ENCODE data around the gene SEC14L1.
A peak's percentile ranks its signal among the peaks of the same experiment; 100 is the strongest.
"Not testable (repeated sequence)": the region's sequence is repeated elsewhere in the genome, so short reads cannot be mapped to it uniquely, and the experiment has no call there.

Gene SEC14L1

DNA sequence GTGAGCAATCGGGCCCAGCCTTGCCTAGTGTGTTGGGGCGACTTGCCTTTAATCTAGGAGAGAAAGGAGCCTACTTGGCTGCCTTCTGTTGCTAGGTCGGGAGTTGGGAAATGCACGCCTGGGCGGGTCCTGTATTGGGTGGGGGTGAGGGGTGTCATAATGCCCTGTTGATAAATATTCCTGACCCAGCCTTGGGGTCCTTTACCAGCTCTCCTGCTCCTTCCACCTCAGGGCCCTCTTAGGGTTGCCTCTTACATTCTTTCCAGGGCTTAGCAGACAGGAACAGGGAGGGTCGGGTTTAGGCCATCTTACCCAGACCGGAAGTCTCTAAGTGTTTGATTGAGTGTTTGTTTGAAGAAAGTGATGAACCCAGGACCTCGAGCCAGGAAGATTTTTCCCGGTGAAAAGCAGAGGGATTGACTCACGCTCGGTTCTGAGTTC lies 112.9 kb downstream of the SEC14L1 start:
- Histone ChIP-seq H3K4ac (ENCODE audit: low read depth in 1 of 2, low read length in 2 of 2) (no peak overlapping the region), H2AFZ (ENCODE audit: low read depth, low read length) (no peak overlapping the region), H2BK5ac (ENCODE audit: low read depth, low read length, poor library complexity, severe bottlenecking) (no peak overlapping the region), H3K4me3 (ENCODE audit: insufficient read depth in 1 of 2, low read depth in 1 of 2, low read length in 2 of 2) (no peak overlapping the region), H4K8ac (ENCODE audit: low read length) (peak overlapping the region; percentile 87), H3K79me1 (replicated peaks; ENCODE audit: low read length, poor library complexity, severe bottlenecking) (no peaks in the 10 kb centered on the region), H3K14ac (ENCODE audit: low read length in 2 of 2) (no peak overlapping the region), H3K4me2 (ENCODE audit: low read length, poor library complexity, severe bottlenecking) (no peak overlapping the region), H2BK120ac (ENCODE audit: low read depth, low read length) (peak overlapping the region; percentile 22), H3K9ac (ENCODE audit: low read length) (no peak overlapping the region), H3K36me3 (ENCODE audit: control insufficient read depth in 1 of 2, insufficient read depth in 2 of 2, low read depth in 1 of 2, low read length in 2 of 2) (no peaks in the 10 kb centered on the region), H3K18ac (ENCODE audit: low read depth in 1 of 2, low read length in 2 of 2) (peak overlapping the region; percentile 5 to 70), H3K27me3 (ENCODE audit: control insufficient read depth in 1 of 2, insufficient read depth in 1 of 2, low read length in 2 of 2) (peaks cover 0 to 16% of the 10 kb centered on the region in 2 experiments), H3K4me1 (ENCODE audit: control insufficient read depth, insufficient read depth, low read depth, low read length) (peaks cover 37% of the 10 kb centered on the region), H4K91ac (ENCODE audit: low read length) (no peak overlapping the region), H2AK5ac (ENCODE audit: low read length, severe bottlenecking) (peak overlapping the region; percentile 98), H2BK12ac (ENCODE audit: low read length in 2 of 2) (no peak overlapping the region), H3K9me3 (ENCODE audit: control insufficient read depth, low read length) (no peaks in the 10 kb centered on the region), H3K27ac (ENCODE audit: low read length, poor library complexity, severe bottlenecking) (no peak overlapping the region), H2BK15ac (ENCODE audit: low read depth, poor library complexity, severe bottlenecking) (peak overlapping the region; percentile 4), H3K23ac (ENCODE audit: low read length in 2 of 2) (no peak overlapping the region)
- peak; percentile 94 for DNase-seq
- 7% methylated on average over 8 of the region's 11 CpGs for WGBS

DNA sequence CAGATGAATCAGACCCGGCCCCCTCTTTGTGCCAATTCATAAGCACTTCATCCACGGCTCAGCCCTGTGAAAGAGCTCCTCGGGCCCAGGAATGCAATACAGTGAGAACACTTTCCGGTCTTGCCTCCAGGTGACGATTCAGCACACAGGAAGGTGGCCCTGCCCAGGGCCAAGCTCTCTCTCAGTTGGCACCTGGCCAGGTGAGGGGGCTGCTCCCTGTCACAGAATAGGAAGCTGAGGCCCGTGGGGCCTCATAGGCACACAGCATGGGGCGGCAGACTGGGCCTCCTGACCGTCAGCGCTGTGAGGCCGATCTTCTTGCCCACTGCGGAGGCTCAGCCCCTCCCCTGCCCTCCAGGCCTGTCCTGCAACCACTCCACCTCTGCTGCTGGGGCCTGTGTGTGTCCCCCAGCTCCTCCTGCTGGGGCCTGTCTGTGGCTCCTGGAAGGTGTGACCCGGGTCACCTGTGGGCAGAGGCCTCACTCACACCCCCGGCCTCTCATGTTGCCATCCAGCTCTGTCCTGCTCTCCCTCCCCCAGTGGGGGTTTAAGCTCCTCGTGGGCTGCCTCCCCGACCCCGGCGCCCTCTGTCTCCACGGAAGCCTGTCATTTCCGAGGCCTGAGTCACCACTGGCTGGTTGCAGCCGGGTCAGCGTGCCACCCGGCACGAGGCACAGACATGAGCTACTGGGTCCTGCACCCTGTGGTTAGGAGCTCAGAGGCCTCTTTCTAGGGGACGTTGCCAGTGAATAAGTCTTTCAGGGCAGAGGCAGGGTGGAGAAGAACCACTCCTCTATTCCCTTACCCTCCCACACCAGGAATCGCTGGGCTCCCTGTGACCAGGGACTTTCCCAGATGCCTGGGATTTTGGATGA lies 114.4 kb downstream of the SEC14L1 start:
- Histone ChIP-seq H2AK5ac (ENCODE audit: low read length, severe bottlenecking) (peak overlapping the region; percentile 98), H4K91ac (ENCODE audit: low read length) (peak overlapping the region; percentile 83), H3K4me3 (ENCODE audit: insufficient read depth in 1 of 2, low read depth in 1 of 2, low read length in 2 of 2) (no peak overlapping the region)

DNA sequence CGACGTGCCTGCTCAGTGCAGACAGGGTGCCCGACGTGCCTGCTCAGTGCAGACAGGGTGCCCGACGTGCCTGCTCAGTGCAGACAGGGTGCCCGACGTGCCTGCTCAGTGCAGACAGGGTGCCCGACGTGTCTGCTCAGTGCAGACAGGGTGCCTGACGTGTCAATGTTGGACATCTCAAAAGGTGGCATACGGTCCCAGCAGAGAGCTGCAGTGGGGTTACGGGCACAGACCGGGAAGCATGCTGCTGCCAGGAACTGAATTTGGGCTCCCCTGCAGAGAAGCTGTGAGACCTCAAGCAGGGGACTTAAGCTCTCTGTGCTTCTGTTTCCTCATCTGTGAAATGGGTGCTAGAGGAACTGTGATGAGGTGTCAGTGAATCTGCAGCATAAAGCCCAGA lies 115.2 kb downstream of the SEC14L1 start:
- H3K9me3 ChIP-seq (ENCODE audit: control insufficient read depth, low read length); H3K79me1 ChIP-seq (replicated peaks; ENCODE audit: low read length, poor library complexity, severe bottlenecking); H3K9ac ChIP-seq (ENCODE audit: low read length); H4K8ac ChIP-seq (ENCODE audit: low read length); H2AFZ ChIP-seq (ENCODE audit: low read depth, low read length); H3K4me2 ChIP-seq (ENCODE audit: low read length, poor library complexity, severe bottlenecking); H3K36me3 ChIP-seq (ENCODE audit: control insufficient read depth in 1 of 2, insufficient read depth in 2 of 2, low read depth in 1 of 2, low read length in 2 of 2); H3K4me3 ChIP-seq (ENCODE audit: insufficient read depth in 1 of 2, low read depth in 1 of 2, low read length in 2 of 2); H2BK120ac ChIP-seq (ENCODE audit: low read depth, low read length); H3K23ac ChIP-seq (ENCODE audit: low read length in 2 of 2); H2BK15ac ChIP-seq (ENCODE audit: low read depth, poor library complexity, severe bottlenecking); DNase-seq; H3K27me3 ChIP-seq (ENCODE audit: control insufficient read depth in 1 of 2, insufficient read depth in 1 of 2, low read length in 2 of 2): not testable (repeated sequence)
- H3K18ac ChIP-seq (ENCODE audit: low read depth in 1 of 2, low read length in 2 of 2), result peak overlapping the region; percentile 1 to 67
- H2AK5ac ChIP-seq (ENCODE audit: low read length, severe bottlenecking), result peak overlapping the region; percentile 7
- peak overlapping the region in 1 of 2 experiments; percentile 19 for H3K14ac ChIP-seq (ENCODE audit: low read length in 2 of 2)
- H3K27ac ChIP-seq (ENCODE audit: low read length, poor library complexity, severe bottlenecking), result peak overlapping the region; percentile 91
- peak overlapping the region; percentile 26 for H2BK5ac ChIP-seq (ENCODE audit: low read depth, low read length, poor library complexity, severe bottlenecking)
- H4K91ac ChIP-seq (ENCODE audit: low read length), result peak overlapping the region; percentile 55
- H3K4me1 ChIP-seq (ENCODE audit: control insufficient read depth, insufficient read depth, low read depth, low read length), result peaks cover 37% of the 10 kb centered on the region
- 92% methylated on average over 11 of the region's 14 CpGs for WGBS
- H2BK12ac ChIP-seq (ENCODE audit: low read length in 2 of 2), result peak overlapping the region; percentile 37 to 60
- peak overlapping the region; percentile 42 to 58 for H3K4ac ChIP-seq (ENCODE audit: low read depth in 1 of 2, low read length in 2 of 2)

More for the DNA sequence above, 114.4 kb downstream of the SEC14L1 start:
- Histone ChIP-seq H2AFZ (ENCODE audit: low read depth, low read length) (no peak overlapping the region), H3K27ac (ENCODE audit: low read length, poor library complexity, severe bottlenecking) (peak overlapping the region; percentile 91), H2BK15ac (ENCODE audit: low read depth, poor library complexity, severe bottlenecking) (peak overlapping the region; percentile 89), H3K4ac (ENCODE audit: low read depth in 1 of 2, low read length in 2 of 2) (peak overlapping the region; percentile 91 to 98), H3K18ac (ENCODE audit: low read depth in 1 of 2, low read length in 2 of 2) (peak overlapping the region; percentile 75 to 94), H3K23ac (ENCODE audit: low read length in 2 of 2) (peak overlapping the region in 1 of 2 experiments; percentile 23), H3K14ac (ENCODE audit: low read length in 2 of 2) (peak overlapping the region in 1 of 2 experiments; percentile 44), H3K4me1 (ENCODE audit: control insufficient read depth, insufficient read depth, low read depth, low read length) (peaks cover 37% of the 10 kb centered on the region), H3K4me2 (ENCODE audit: low read length, poor library complexity, severe bottlenecking) (peak overlapping the region; percentile 9), H2BK120ac (ENCODE audit: low read depth, low read length) (peak overlapping the region; percentile 69), H3K9ac (ENCODE audit: low read length) (peak overlapping the region; percentile 27), H3K27me3 (ENCODE audit: control insufficient read depth in 1 of 2, insufficient read depth in 1 of 2, low read length in 2 of 2) (peaks cover 0 to 8% of the 10 kb centered on the region in 2 experiments), H3K36me3 (ENCODE audit: control insufficient read depth in 1 of 2, insufficient read depth in 2 of 2, low read depth in 1 of 2, low read length in 2 of 2) (no peaks in the 10 kb centered on the region), H4K8ac (ENCODE audit: low read length) (peak overlapping the region; percentile 88), H2BK5ac (ENCODE audit: low read depth, low read length, poor library complexity, severe bottlenecking) (peak overlapping the region; percentile 93), H3K79me1 (replicated peaks; ENCODE audit: low read length, poor library complexity, severe bottlenecking) (no peaks in the 10 kb centered on the region), H2BK12ac (ENCODE audit: low read length in 2 of 2) (peak overlapping the region; percentile 100), H3K9me3 (ENCODE audit: control insufficient read depth, low read length) (no peaks in the 10 kb centered on the region)
- 16% methylated on average over 24 of the region's 25 CpGs for WGBS
- DNase-seq, result peak; percentile 97

DNA sequence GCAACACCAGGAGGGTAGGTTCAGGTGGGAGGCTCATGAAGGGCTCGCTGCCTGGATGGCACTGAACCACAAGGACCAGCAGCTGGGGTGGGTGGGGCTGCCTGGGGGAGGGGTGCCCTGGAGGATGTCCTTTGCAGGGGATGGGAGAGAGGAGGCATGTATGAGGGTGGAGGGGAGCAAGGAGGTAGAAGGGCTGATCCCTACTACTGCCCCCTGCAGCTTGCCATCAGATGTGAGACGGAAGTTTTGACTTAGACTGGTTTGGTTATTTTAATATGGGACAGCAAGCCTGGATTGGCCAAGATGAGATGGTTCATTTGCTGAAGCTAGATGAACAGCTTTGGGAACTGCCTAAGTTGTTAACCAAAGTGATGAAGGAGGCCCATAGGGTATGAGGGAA lies 115.9 kb downstream of the SEC14L1 start:
- Histone ChIP-seq H3K23ac (ENCODE audit: low read length in 2 of 2) (no peak overlapping the region), H3K4me1 (ENCODE audit: control insufficient read depth, insufficient read depth, low read depth, low read length) (peaks cover 40% of the 10 kb centered on the region), H3K4ac (ENCODE audit: low read depth in 1 of 2, low read length in 2 of 2) (peak overlapping the region in 1 of 2 experiments; percentile 40), H3K9ac (ENCODE audit: low read length) (no peak overlapping the region), H4K8ac (ENCODE audit: low read length) (no peak overlapping the region), H3K79me1 (replicated peaks; ENCODE audit: low read length, poor library complexity, severe bottlenecking) (no peaks in the 10 kb centered on the region), H2AFZ (ENCODE audit: low read depth, low read length) (no peak overlapping the region), H2AK5ac (ENCODE audit: low read length, severe bottlenecking) (peak overlapping the region; percentile 7), H3K36me3 (ENCODE audit: control insufficient read depth in 1 of 2, insufficient read depth in 2 of 2, low read depth in 1 of 2, low read length in 2 of 2) (no peaks in the 10 kb centered on the region), H3K14ac (ENCODE audit: low read length in 2 of 2) (no peak overlapping the region), H3K9me3 (ENCODE audit: control insufficient read depth, low read length) (no peaks in the 10 kb centered on the region), H2BK12ac (ENCODE audit: low read length in 2 of 2) (peak overlapping the region; percentile 60 to 64), H2BK120ac (ENCODE audit: low read depth, low read length) (no peak overlapping the region), H3K18ac (ENCODE audit: low read depth in 1 of 2, low read length in 2 of 2) (peak overlapping the region in 1 of 2 experiments; percentile 67), H4K91ac (ENCODE audit: low read length) (peak overlapping the region; percentile 85), H2BK5ac (ENCODE audit: low read depth, low read length, poor library complexity, severe bottlenecking) (no peak overlapping the region), H3K4me2 (ENCODE audit: low read length, poor library complexity, severe bottlenecking) (no peak overlapping the region), H3K4me3 (ENCODE audit: insufficient read depth in 1 of 2, low read depth in 1 of 2, low read length in 2 of 2) (no peak overlapping the region), H3K27ac (ENCODE audit: low read length, poor library complexity, severe bottlenecking) (no peak overlapping the region), H3K27me3 (ENCODE audit: control insufficient read depth in 1 of 2, insufficient read depth in 1 of 2, low read length in 2 of 2) (peaks cover 0 to 8% of the 10 kb centered on the region in 2 experiments), H2BK15ac (ENCODE audit: low read depth, poor library complexity, severe bottlenecking) (peak overlapping the region; percentile 33)
- WGBS, result 93% methylated on average over 2 of the region's 2 CpGs
- DNase-seq, result no peak

All from mesenchymal stem cell (in vitro differentiated cells and primary cell).